GM12874 (cell line): ENCODE results near the gene DSCAM.

Experiments used
- CTCF ChIP-seq: IDR thresholded peaks from 2 replicates; pipeline ENCODE4 v1.5.1; 2011; ENCODE audit warnings: low read depth, mild to moderate bottlenecking, control low read depth, low read length, moderate library complexity; ENCODE audit not compliant: insufficient read depth

The DSCAM gene

GRCh38 chr21:40130476-40130875 lies 716.5 kb downstream of the DSCAM start:
- no peak for TF ChIP-seq CTCF

GRCh38 chr21:40129809-40130208 lies 717.1 kb downstream of the DSCAM start:
- TF ChIP-seq CTCF, result no peak

- no peak for TF ChIP-seq CTCF
Observed at GRCh38 chr21:40128891-40129290, 718.1 kb downstream of the DSCAM start.

- TF ChIP-seq CTCF, result peak; percentile 20; the same call in 1 of the 2 replicates
Observed at GRCh38 chr21:40120940-40121575, 725.9 kb downstream of the DSCAM start.

GRCh38 chr21:40118527-40118926 lies 728.4 kb downstream of the DSCAM start:
- TF ChIP-seq CTCF, result no peak

GRCh38 chr21:40117236-40117635 lies 729.7 kb downstream of the DSCAM start:
- TF ChIP-seq CTCF, result no peak

GRCh38 chr21:40115775-40116174 lies 731.2 kb downstream of the DSCAM start:
- TF ChIP-seq CTCF, result no peak
